ENCODE results near the gene PHLDB1. TPM values are rescaled to one million over a fixed set of nuclear protein-coding genes. Genes with fewer than 3 reads are reported as not detected.

Gene PHLDB1
- total and polyA plus RNA-seq, 4 donors: 4.8 to 15.4 (median 6.0) TPM

DNA sequence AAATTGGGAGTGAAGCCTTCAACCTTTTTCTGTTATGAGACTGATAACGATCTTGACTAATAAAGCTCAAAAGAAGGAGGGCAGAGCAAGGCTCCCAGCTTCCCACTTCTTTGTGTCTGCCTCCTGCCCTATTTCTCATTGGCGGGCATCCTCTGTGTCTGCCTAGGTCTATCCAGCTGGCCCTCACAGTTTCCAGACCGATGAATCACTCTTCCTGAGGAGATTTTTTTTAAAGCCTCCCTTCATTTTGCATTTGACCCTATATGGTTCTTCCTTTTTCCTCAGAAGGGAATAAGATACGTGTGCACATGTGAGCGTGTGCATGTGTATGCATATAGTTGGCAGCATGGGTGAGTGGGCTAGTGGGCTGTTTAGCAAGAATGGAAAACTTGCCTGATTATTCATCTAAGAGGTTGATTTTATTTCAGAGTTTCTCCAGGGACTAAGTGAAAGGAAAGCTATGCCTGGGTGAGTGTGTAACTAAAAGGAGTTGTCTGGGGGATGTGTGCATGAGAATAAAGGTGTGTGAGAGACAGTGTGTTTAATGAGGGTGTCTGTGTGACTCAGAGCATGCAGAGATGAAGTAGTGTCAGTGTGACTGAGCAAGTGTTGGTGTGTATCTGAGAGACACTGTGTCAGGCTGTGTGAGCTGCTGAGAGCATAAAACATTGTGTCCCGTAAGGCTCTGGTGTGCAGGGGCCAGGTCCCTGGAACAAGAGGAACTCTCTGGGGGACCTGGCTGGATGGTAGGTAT is 12.2 kb downstream of the PHLDB1 start:
- Histone ChIP-seq H3K27me3 (ENCODE audit: control insufficient read depth in 4 of 4, insufficient read depth in 4 of 4, low read length in 3 of 4) (peaks cover 0 to 8% (median under 1%) of the 10 kb centered on the region in 4 donors), H3K27ac (ENCODE audit: low read depth in 1 of 2, low read length in 2 of 2) (peak overlapping the region; percentile 80 to 81), H3K4me3 (ENCODE audit: low read depth in 1 of 3, low read length in 3 of 3) (no peak overlapping the region), H3K9me3 (ENCODE audit: control insufficient read depth in 4 of 4, low read length in 3 of 4) (no peaks in the 10 kb centered on the region), H3K9ac (ENCODE audit: low read depth in 1 of 2, low read length in 2 of 2) (no peak overlapping the region), H3K4me1 (ENCODE audit: control insufficient read depth in 4 of 4, insufficient read depth in 4 of 4, low read length in 3 of 4) (peaks cover 0 to 26% (median 0%) of the 10 kb centered on the region in 4 donors), H3K36me3 (ENCODE audit: control insufficient read depth in 4 of 4, insufficient read depth in 3 of 4, low read depth in 1 of 4, low read length in 3 of 4) (no peaks in the 10 kb centered on the region)
- TF ChIP-seq RAD21 (IDR thresholded peaks at IDR 0.05) (no peak), FOXA1 (IDR thresholded peaks at IDR 0.05) (no peak), NR2F2 (IDR thresholded peaks at IDR 0.05) (no peak), JUND (IDR thresholded peaks at IDR 0.05) (peak; percentile 55 to 68)
- TF ChIP-seq, protein P1, sequence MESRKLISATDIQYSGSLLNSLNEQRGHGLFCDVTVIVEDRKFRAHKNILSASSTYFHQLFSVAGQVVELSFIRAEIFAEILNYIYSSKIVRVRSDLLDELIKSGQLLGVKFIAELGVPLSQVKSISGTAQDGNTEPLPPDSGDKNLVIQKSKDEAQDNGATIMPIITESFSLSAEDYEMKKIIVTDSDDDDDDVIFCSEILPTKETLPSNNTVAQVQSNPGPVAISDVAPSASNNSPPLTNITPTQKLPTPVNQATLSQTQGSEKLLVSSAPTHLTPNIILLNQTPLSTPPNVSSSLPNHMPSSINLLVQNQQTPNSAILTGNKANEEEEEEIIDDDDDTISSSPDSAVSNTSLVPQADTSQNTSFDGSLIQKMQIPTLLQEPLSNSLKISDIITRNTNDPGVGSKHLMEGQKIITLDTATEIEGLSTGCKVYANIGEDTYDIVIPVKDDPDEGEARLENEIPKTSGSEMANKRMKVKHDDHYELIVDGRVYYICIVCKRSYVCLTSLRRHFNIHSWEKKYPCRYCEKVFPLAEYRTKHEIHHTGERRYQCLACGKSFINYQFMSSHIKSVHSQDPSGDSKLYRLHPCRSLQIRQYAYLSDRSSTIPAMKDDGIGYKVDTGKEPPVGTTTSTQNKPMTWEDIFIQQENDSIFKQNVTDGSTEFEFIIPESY (IDR thresholded peaks at IDR 0.05): no peak
- WGBS: 72% methylated on average over 6 of the region's 6 CpGs
- DNase-seq (ENCODE audit: low spot score): no peak

DNA sequence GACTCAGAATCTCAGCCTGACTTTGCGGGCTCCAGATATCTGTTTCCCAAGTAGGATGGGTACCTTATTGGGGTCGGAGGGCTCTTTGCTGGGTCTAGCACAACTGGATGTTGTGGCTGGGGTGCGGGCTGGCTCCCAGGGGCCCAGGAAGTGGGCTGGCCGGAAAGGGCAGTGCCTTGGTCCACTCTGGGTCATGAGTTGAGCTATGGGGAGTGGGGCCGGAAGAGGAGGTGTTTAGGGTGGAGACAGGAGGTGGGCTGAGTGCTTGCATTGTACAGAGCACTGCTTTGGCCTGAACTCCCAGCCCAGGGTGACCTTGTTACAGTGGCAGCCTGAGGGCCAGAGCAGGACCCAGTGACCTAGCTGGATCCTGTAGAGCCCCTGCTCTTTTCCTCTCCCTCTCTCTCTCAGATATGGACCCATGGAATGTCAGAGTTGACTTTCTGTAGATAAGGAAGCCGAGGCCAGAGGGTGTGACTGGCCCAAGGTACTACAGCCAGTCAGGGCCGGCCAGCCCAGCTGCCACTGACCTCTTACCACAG is 13.2 kb downstream of the PHLDB1 start:
- no peak for DNase-seq (ENCODE audit: low spot score)
- no peaks in the 10 kb centered on the region for H3K36me3 ChIP-seq (ENCODE audit: control insufficient read depth in 4 of 4, insufficient read depth in 3 of 4, low read depth in 1 of 4, low read length in 3 of 4)
- H3K27me3 ChIP-seq (ENCODE audit: control insufficient read depth in 4 of 4, insufficient read depth in 4 of 4, low read length in 3 of 4): peaks cover 0 to 8% (median under 1%) of the 10 kb centered on the region in 4 donors
- H3K27ac ChIP-seq (ENCODE audit: low read depth in 1 of 2, low read length in 2 of 2): peak overlapping the region; percentile 32 to 51
- H3K9me3 ChIP-seq (ENCODE audit: control insufficient read depth in 4 of 4, low read length in 3 of 4): no peaks in the 10 kb centered on the region
- peaks cover 0 to 26% (median 0%) of the 10 kb centered on the region in 4 donors for H3K4me1 ChIP-seq (ENCODE audit: control insufficient read depth in 4 of 4, insufficient read depth in 4 of 4, low read length in 3 of 4)
- no peak overlapping the region for H3K4me3 ChIP-seq (ENCODE audit: low read depth in 1 of 3, low read length in 3 of 3)
- TF ChIP-seq JUND (IDR thresholded peaks at IDR 0.05) (no peak), SP1 (IDR thresholded peaks at IDR 0.05) (peak; percentile 6), NR2F2 (IDR thresholded peaks at IDR 0.05) (peak; percentile 63)
- 71% methylated on average over 7 of the region's 7 CpGs for WGBS
- no peak overlapping the region for H3K9ac ChIP-seq (ENCODE audit: low read depth in 1 of 2, low read length in 2 of 2)

DNA sequence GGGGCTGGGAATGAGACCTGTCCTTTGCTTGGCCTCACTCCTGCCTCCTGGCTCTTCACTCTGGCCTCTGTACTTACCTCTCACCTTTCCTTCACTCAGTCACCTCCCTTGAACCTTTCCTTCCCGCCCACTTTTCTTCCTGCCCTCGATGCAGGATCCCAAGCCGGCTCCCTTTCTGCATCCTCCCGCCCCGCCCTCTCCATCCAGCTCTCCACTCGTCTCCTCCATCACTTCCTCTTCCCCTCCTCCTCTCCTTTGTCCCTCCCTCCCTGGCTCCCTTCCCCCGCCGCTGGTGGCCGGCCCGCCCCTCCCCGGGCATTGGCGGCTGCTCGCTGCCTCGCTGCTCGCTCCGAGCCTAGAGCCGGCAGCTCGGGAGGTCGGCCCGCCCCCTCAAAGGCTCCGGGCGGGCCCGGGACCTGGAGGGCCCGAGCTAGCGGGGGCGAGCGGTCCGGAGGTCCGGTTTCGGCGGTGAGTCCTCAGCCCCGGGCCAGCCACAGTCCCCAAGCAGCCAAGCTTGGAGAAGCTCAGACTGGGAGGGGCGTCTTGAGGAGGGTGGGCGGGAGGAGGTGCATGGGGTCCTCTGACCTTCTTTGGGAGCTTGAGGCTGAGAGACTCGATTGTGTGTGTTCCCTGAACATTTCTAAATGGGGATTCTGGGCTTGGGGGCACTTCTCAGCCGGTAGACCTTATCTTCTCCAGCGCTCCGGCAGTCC is 13.8 kb downstream of the PHLDB1 start:
- Histone ChIP-seq H3K36me3 (ENCODE audit: control insufficient read depth in 4 of 4, insufficient read depth in 3 of 4, low read depth in 1 of 4, low read length in 3 of 4) (no peaks in the 10 kb centered on the region), H3K4me3 (ENCODE audit: low read depth in 1 of 3, low read length in 3 of 3) (peak overlapping the region in 1 of 3 donors; percentile 47), H3K4me1 (ENCODE audit: control insufficient read depth in 4 of 4, insufficient read depth in 4 of 4, low read length in 3 of 4) (peaks cover 0 to 26% (median 0%) of the 10 kb centered on the region in 4 donors), H3K27me3 (ENCODE audit: control insufficient read depth in 4 of 4, insufficient read depth in 4 of 4, low read length in 3 of 4) (peaks cover 0 to 8% (median under 1%) of the 10 kb centered on the region in 4 donors), H3K9me3 (ENCODE audit: control insufficient read depth in 4 of 4, low read length in 3 of 4) (no peaks in the 10 kb centered on the region), H3K9ac (ENCODE audit: low read depth in 1 of 2, low read length in 2 of 2) (no peak overlapping the region), H3K27ac (ENCODE audit: low read depth in 1 of 2, low read length in 2 of 2) (peak overlapping the region; percentile 32 to 51)
- peak; percentile 17 for TF ChIP-seq SP1 (IDR thresholded peaks at IDR 0.05)
- no peak for TF ChIP-seq FOXA2 (IDR thresholded peaks at IDR 0.05)
- no peak for TF ChIP-seq NR2F2 (IDR thresholded peaks at IDR 0.05)
- TF ChIP-seq RXRA (IDR thresholded peaks at IDR 0.05): no peak
- no peak for TF ChIP-seq YY1 (IDR thresholded peaks at IDR 0.05)
- TF ChIP-seq HNF4A (conservative IDR thresholded peaks at IDR 0.05): no peak
- WGBS: 11% methylated on average over 38 of the region's 38 CpGs
- DNase-seq (ENCODE audit: low spot score): peak; percentile 53
